SK-N-SH (cell line): ENCODE measurements around the gene CT47A1.

Experiments
- CTCF ChIP-seq: fragments of 200-600 bp; sonication (generic); IDR thresholded peaks from 2 replicates; pipeline ENCODE4 v1.6.1; 2017; ENCODE audit warnings: antibody characterized with exemption, mild to moderate bottlenecking, moderate library complexity
- EZH2phosphoT487 ChIP-seq: fragments of 200-600 bp; sonication (generic); IDR thresholded peaks from 2 replicates; pipeline ENCODE4 v1.6.1; 2017; ENCODE audit warnings: low read depth, mixed run types, mild to moderate bottlenecking, antibody characterized with exemption, moderate library complexity, borderline replicate concordance
- POLR2AphosphoS5 ChIP-seq: IDR thresholded peaks from 2 replicates; pipeline ENCODE4 v1.6.1; 2012; ENCODE audit warnings: low read depth, low read length
- RFX5 ChIP-seq: IDR thresholded peaks from 2 replicates; pipeline ENCODE4 v1.6.1; 2012; ENCODE audit warnings: mild to moderate bottlenecking, improper control_type of control experiment, low read length
- SMC3 ChIP-seq: IDR thresholded peaks from 2 replicates; pipeline ENCODE4 v1.6.1; 2012; ENCODE audit warnings: low read depth, low read length, improper control_type of control experiment
- TAF1 ChIP-seq: IDR thresholded peaks from 2 replicates; pipeline ENCODE4 v1.6.1; 2012; ENCODE audit warnings: low read depth, mild to moderate bottlenecking, low read length, moderate library complexity, borderline replicate concordance
- TF ChIP-seq, protein P1 (sequence below): IDR thresholded peaks from 2 replicates; pipeline ENCODE4 v1.4.0; 2012; ENCODE audit warnings: low read depth, borderline replicate concordance
- TF ChIP-seq, protein P2 (sequence below): IDR thresholded peaks from 2 replicates; pipeline ENCODE4 v1.4.0; 2012; ENCODE audit warnings: low read depth, borderline replicate concordance

GRCh38 chrX:121013897-121014455 is 28.4 kb upstream of the CT47A1 start:
- TF ChIP-seq SMC3 (no peak), POLR2AphosphoS5 (no peak), EZH2phosphoT487 (no peak), TAF1 (no peak), CTCF (no peak), RFX5 (no peak)
- TF ChIP-seq, protein P1, sequence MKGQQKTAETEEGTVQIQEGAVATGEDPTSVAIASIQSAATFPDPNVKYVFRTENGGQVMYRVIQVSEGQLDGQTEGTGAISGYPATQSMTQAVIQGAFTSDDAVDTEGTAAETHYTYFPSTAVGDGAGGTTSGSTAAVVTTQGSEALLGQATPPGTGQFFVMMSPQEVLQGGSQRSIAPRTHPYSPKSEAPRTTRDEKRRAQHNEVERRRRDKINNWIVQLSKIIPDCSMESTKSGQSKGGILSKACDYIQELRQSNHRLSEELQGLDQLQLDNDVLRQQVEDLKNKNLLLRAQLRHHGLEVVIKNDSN: no peak
- TF ChIP-seq, protein P2, sequence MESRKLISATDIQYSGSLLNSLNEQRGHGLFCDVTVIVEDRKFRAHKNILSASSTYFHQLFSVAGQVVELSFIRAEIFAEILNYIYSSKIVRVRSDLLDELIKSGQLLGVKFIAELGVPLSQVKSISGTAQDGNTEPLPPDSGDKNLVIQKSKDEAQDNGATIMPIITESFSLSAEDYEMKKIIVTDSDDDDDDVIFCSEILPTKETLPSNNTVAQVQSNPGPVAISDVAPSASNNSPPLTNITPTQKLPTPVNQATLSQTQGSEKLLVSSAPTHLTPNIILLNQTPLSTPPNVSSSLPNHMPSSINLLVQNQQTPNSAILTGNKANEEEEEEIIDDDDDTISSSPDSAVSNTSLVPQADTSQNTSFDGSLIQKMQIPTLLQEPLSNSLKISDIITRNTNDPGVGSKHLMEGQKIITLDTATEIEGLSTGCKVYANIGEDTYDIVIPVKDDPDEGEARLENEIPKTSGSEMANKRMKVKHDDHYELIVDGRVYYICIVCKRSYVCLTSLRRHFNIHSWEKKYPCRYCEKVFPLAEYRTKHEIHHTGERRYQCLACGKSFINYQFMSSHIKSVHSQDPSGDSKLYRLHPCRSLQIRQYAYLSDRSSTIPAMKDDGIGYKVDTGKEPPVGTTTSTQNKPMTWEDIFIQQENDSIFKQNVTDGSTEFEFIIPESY: no peak
